HCT116 (cell line): ENCODE results near the gene PHF21B. TPM values are rescaled to one million over a fixed set of nuclear protein-coding genes. Genes with fewer than 3 reads are reported as not detected.

ENCODE experiments used
- ATAC-seq: fragments of 200-7000 bp; cut with Tn5 transposase; 2 replicates; pipeline ENCODE4 v1.9.1; 2020; ENCODE audit warnings: mild to moderate bottlenecking, moderate library complexity
- BruUV-seq: library from RNA; stranded (reverse); fragments of 400-500 nt; replicated peaks from 2 replicates; lab custom pipeline; 2021; lab: Mats Ljungman, UMichigan
- CTCF ChIA-PET: fragments of 300-600 bp; sonication (Branson Sonifier 250); formaldehyde crosslinking; loops from one replicate; lab custom pipeline; 2021; ENCODE audit warnings: antibody characterized with exemption; lab: Charles Lee
- POLR2A ChIA-PET: fragments of 300-600, 350-600 bp; sonication (Branson Sonifier 250); formaldehyde crosslinking; loops from one replicate; lab custom pipeline; 2021; ENCODE audit warnings: antibody characterized with exemption; lab: Charles Lee
- RAD21 ChIA-PET, 2 experiments: fragments of 300-600 bp; sonication (Branson Sonifier 250); formaldehyde crosslinking; loops; one replicate each; lab custom pipeline; 2023; ENCODE audit warnings: low total read pairs in 2 of 2; ENCODE audit not compliant: uncharacterized antibody in 2 of 2, unreplicated experiment in 2 of 2, low non-redundant PET in 1 of 2; lab: Charles Lee
- DNase-seq: peaks from one replicate; pipeline ENCODE4 v3.0.0-alpha.2; 2010; ENCODE audit warnings: low read depth, low spot score
- H2AFZ ChIP-seq: fragments of 200-600 bp; shearing (Covaris generic), sonication (generic); 2 replicates; pipeline ENCODE4 v1.6.1; 2017; ENCODE audit warnings: low read depth, mixed run types, mixed read lengths, antibody characterized with exemption, low read length; ENCODE audit not compliant: poor library complexity, severe bottlenecking
- H3K27ac ChIP-seq: 2 replicates; pipeline ENCODE4 v1.5.1; 2012; ENCODE audit warnings: low read depth, low read length
- H3K27me3 ChIP-seq: fragments of 200-600 bp; sonication (generic); 2 replicates; pipeline ENCODE4 v1.6.1; 2016; ENCODE audit warnings: mixed run types, low read length, mixed read lengths; ENCODE audit not compliant: insufficient read depth
- H3K36me3 ChIP-seq, 2 experiments: fragments of 200-500 bp in 1 of 2; fragments of 200-600 bp in 1 of 2; sonication (Bioruptor generic) in 1 of 2; sonication (generic) in 1 of 2; 2 replicates each; pipeline versions ENCODE4 v1.5.1 to v1.6.1; 2014 to 2016; ENCODE audit warnings: low read length in 2 of 2, inconsistent platforms in 1 of 2, mixed read lengths in 1 of 2, mixed run types in 1 of 2; ENCODE audit not compliant: insufficient read depth in 2 of 2, control insufficient read depth in 1 of 2
- H3K4me1 ChIP-seq, 2 experiments: fragments of 200-600 bp in 1 of 2; sonication (generic) in 1 of 2; 2 replicates each; pipeline versions ENCODE4 v1.5.1 to v1.6.1; 2012 to 2017; ENCODE audit warnings: low read length in 2 of 2, inconsistent platforms in 1 of 2, mild to moderate bottlenecking in 1 of 2, mixed read lengths in 1 of 2, mixed run types in 1 of 2, moderate library complexity in 1 of 2; ENCODE audit not compliant: insufficient read depth in 2 of 2, control insufficient read depth in 1 of 2
- H3K4me2 ChIP-seq: fragments of 200-600 bp; sonication (generic); 2 replicates; pipeline ENCODE4 v1.6.1; 2017; ENCODE audit warnings: mixed run types, low read length, mixed read lengths
- H3K4me3 ChIP-seq, 2 experiments: fragments of 200-600 bp in 1 of 2; sonication (generic) in 1 of 2; replicated peaks in 1 of 2; 2 replicates each; pipeline ENCODE4 v1.5.1; 2011 to 2016; ENCODE audit warnings: low read length in 2 of 2, control low read depth in 1 of 2, low read depth in 1 of 2, mild to moderate bottlenecking in 1 of 2, mixed read lengths in 1 of 2, mixed run types in 1 of 2
- H3K79me2 ChIP-seq: fragments of 200-600 bp; sonication (generic); 2 replicates; pipeline ENCODE4 v1.6.1; 2017; ENCODE audit warnings: mild to moderate bottlenecking, mixed run types, low read length, moderate library complexity, mixed read lengths; ENCODE audit not compliant: insufficient read depth
- H3K9ac ChIP-seq: fragments of 200-600 bp; sonication (generic); 2 replicates; pipeline ENCODE4 v1.6.1; 2016; ENCODE audit warnings: low read length, mixed read lengths
- H3K9me2 ChIP-seq: fragments of 200-600 bp; sonication (generic), shearing (Covaris generic); 2 replicates; pipeline ENCODE4 v1.6.1; 2017; ENCODE audit warnings: mixed run types, mild to moderate bottlenecking, moderate library complexity; ENCODE audit not compliant: insufficient read depth
- H3K9me3 ChIP-seq, 2 experiments: fragments of 200-500 bp in 1 of 2; fragments of 200-600 bp in 1 of 2; sonication (Bioruptor generic) in 1 of 2; sonication (generic) in 1 of 2; 2 replicates each; pipeline ENCODE4 v1.6.1; 2014 to 2017; ENCODE audit warnings: low read length in 2 of 2, mixed read lengths in 2 of 2, inconsistent platforms in 1 of 2, low read depth in 1 of 2, mild to moderate bottlenecking in 1 of 2, mixed run types in 1 of 2, moderate library complexity in 1 of 2; ENCODE audit not compliant: control insufficient read depth in 1 of 2, insufficient read depth in 1 of 2
- H4K20me1 ChIP-seq: fragments of 200-600 bp; sonication (generic), shearing (Covaris generic); 2 replicates; pipeline ENCODE4 v1.6.1; 2017; ENCODE audit warnings: mixed run types, mild to moderate bottlenecking, moderate library complexity; ENCODE audit not compliant: insufficient read depth
- ATF3 ChIP-seq: IDR thresholded peaks from 2 replicates; pipeline ENCODE4 v1.6.1; 2012
- CTCF ChIP-seq, 3 experiments: fragments of 200-600 bp in 1 of 3; sonication (generic) in 1 of 3; IDR thresholded peaks in 2 of 3; conservative IDR thresholded peaks in 1 of 3; 2 replicates each; pipeline ENCODE4 v1.5.1; 2012 to 2017; ENCODE audit warnings: low read depth in 2 of 3, low read length in 2 of 3, antibody characterized with exemption in 1 of 3, borderline replicate concordance in 1 of 3, control low read depth in 1 of 3, mild to moderate bottlenecking in 1 of 3, mixed read lengths in 1 of 3, mixed run types in 1 of 3, moderate library complexity in 1 of 3; ENCODE audit not compliant: insufficient read depth in 1 of 3
- EGR1 ChIP-seq: IDR thresholded peaks from 2 replicates; pipeline ENCODE4 v1.6.1; 2012; ENCODE audit warnings: low read depth
- EZH2phosphoT487 ChIP-seq: fragments of 200-600 bp; IDR thresholded peaks from 2 replicates; pipeline ENCODE4 v1.6.1; 2018; ENCODE audit warnings: antibody characterized with exemption, borderline replicate concordance
- JUND ChIP-seq: IDR thresholded peaks from 2 replicates; pipeline ENCODE4 v1.6.1; 2012
- POLR2AphosphoS5 ChIP-seq: IDR thresholded peaks from 2 replicates; pipeline ENCODE4 v1.6.1; 2011; ENCODE audit warnings: mild to moderate bottlenecking, low read depth, low read length, moderate library complexity
- REST ChIP-seq: IDR thresholded peaks from 2 replicates; pipeline ENCODE4 v1.6.1; 2012; ENCODE audit warnings: low read depth
- SP1 ChIP-seq: IDR thresholded peaks from 2 replicates; pipeline ENCODE4 v1.6.1; 2012; ENCODE audit warnings: low read depth
- SRF ChIP-seq: IDR thresholded peaks from 2 replicates; pipeline ENCODE4 v1.6.1; 2012; ENCODE audit warnings: low read depth
- intact Hi-C: fragments of 100-400 bp; cut with micrococcal nuclease; formaldehyde crosslinking; loops from 2 replicates; pipeline ENCODE4 v1.10.0; 2022
- total RNA-seq: library from RNA; stranded (reverse); gene quantifications from one replicate; pipeline ENCODE4 v1.2.1, GENCODE V29; 2021; ENCODE audit not compliant: unreplicated experiment

The PHF21B gene
- total RNA-seq, 1 experiment from 2014 or later = not detected

GRCh38 chr22:44983878-44984482 lies 25.8 kb downstream of the PHF21B start:
- H3K36me3 ChIP-seq = no peaks in the 10 kb centered on the region; a peak in 1 of 4 replicates
- RAD21 ChIA-PET = no interaction called here
- H3K4me1 ChIP-seq = no peaks in the 10 kb centered on the region
- H3K9me3 ChIP-seq = no peaks in the 10 kb centered on the region
- intact Hi-C loops = no loop called here
- H3K4me2 ChIP-seq = no peak overlapping the region
- no peak overlapping the region for H3K27ac ChIP-seq
- H3K9me2 ChIP-seq = no peaks in the 10 kb centered on the region
- H4K20me1 ChIP-seq = no peaks in the 10 kb centered on the region
- no peak for DNase-seq
- ATAC-seq = no peak
- H3K27me3 ChIP-seq = peaks cover 34% of the 10 kb centered on the region
- no peak overlapping the region for H3K9ac ChIP-seq
- H2AFZ ChIP-seq = no peak overlapping the region
- no peaks in the 10 kb centered on the region for H3K79me2 ChIP-seq
- CTCF ChIA-PET = no interaction called here
- no peak overlapping the region for H3K4me3 ChIP-seq
- POLR2A ChIA-PET = no interaction called here
- TF ChIP-seq SP1 (no peak), REST (no peak), JUND (no peak), SRF (no peak), EZH2phosphoT487 (no peak), POLR2AphosphoS5 (no peak), CTCF (IDR thresholded peaks at IDR 0.05 in 2 of 3, conservative IDR thresholded peaks at IDR 0.05 in 1 of 3; ENCODE audit: borderline replicate concordance in 1 of 3, insufficient read depth in 1 of 3, low read depth in 2 of 3, low read length in 2 of 3) (no peak), ATF3 (no peak), EGR1 (no peak)
- no TSS peak for BruUV-seq
